KMS-11 (cell line): Measurements from ENCODE around the gene RAP1GAP2.
"Not testable (repeated sequence)": the region's sequence is repeated elsewhere in the genome, so short reads cannot be mapped to it uniquely, and the experiment has no call there.

Experiments
- H2AFZ ChIP-seq: fragments of 200-600 bp; sonication (generic); 2 replicates; pipeline ENCODE4 v1.6.1; 2016; ENCODE audit warnings: antibody characterized with exemption, mixed run types, low read depth
- H3K27ac ChIP-seq: fragments of 200-600 bp; sonication (generic); 2 replicates; pipeline ENCODE4 v1.6.1; 2016; ENCODE audit warnings: mild to moderate bottlenecking, mixed run types
- H3K27me3 ChIP-seq: fragments of 200-600 bp; sonication (generic); 2 replicates; pipeline ENCODE4 v1.6.1; 2017; ENCODE audit warnings: mild to moderate bottlenecking, low read depth, mixed run types, moderate library complexity; ENCODE audit not compliant: insufficient read depth
- H3K36me3 ChIP-seq: fragments of 200-600 bp; sonication (generic); 2 replicates; pipeline ENCODE4 v1.6.1; 2017; ENCODE audit warnings: mild to moderate bottlenecking, mixed run types; ENCODE audit not compliant: insufficient read depth
- H3K4me1 ChIP-seq: fragments of 200-600 bp; sonication (generic); 2 replicates; pipeline ENCODE4 v1.6.1; 2016; ENCODE audit warnings: mild to moderate bottlenecking, low read depth, mixed run types; ENCODE audit not compliant: poor library complexity, severe bottlenecking
- H3K4me2 ChIP-seq: fragments of 200-600 bp; sonication (generic); 2 replicates; pipeline ENCODE4 v1.7.0; 2016; ENCODE audit warnings: mild to moderate bottlenecking, mixed run types
- H3K4me3 ChIP-seq: fragments of 200-600 bp; sonication (generic); IDR thresholded peaks from 2 replicates; pipeline ENCODE4 v1.6.1; 2017; ENCODE audit warnings: low read depth, low read length, mixed read lengths; ENCODE audit not compliant: insufficient read depth
- H3K79me2 ChIP-seq: fragments of 200-600 bp; sonication (generic); 2 replicates; pipeline ENCODE4 v1.6.1; 2016; ENCODE audit warnings: low read depth, mixed run types; ENCODE audit not compliant: insufficient read depth
- H3K9ac ChIP-seq: fragments of 200-600 bp; sonication (generic); 2 replicates; pipeline ENCODE4 v1.6.1; 2016; ENCODE audit warnings: mild to moderate bottlenecking, mixed run types
- H4K20me1 ChIP-seq: fragments of 200-600 bp; sonication (generic); 2 replicates; pipeline ENCODE4 v1.6.1; 2016; ENCODE audit warnings: mild to moderate bottlenecking, mixed run types; ENCODE audit not compliant: insufficient read depth
- CTCF ChIP-seq: fragments of 200-600 bp; sonication (generic); conservative IDR thresholded peaks from 2 replicates; pipeline ENCODE4 v1.6.1; 2017; ENCODE audit warnings: low read depth, mild to moderate bottlenecking, antibody characterized with exemption, low read length, moderate library complexity, mixed read lengths

The RAP1GAP2 gene

GRCh38 chr17:2779545-2779944 lies 16.7 kb upstream of the RAP1GAP2 start:
- Histone ChIP-seq H3K27me3 (peaks cover 21% of the 10 kb centered on the region; the same call in 1 of the 2 replicates), H4K20me1 (no peaks in the 10 kb centered on the region), H3K36me3 (no peaks in the 10 kb centered on the region), H3K4me2 (no peak overlapping the region), H3K79me2 (no peaks in the 10 kb centered on the region), H3K9ac (no peak overlapping the region), H2AFZ (no peak overlapping the region), H3K4me1 (no peaks in the 10 kb centered on the region), H3K27ac (no peak overlapping the region), H3K4me3 (no peak overlapping the region)
- no peak for TF ChIP-seq CTCF

- no peak overlapping the region for H2AFZ ChIP-seq
- H3K27me3 ChIP-seq: peaks cover 18% of the 10 kb centered on the region; the same call in 1 of the 2 replicates
- H3K36me3 ChIP-seq: no peaks in the 10 kb centered on the region
- no peak for TF ChIP-seq CTCF
- no peak overlapping the region for H3K4me3 ChIP-seq
- H3K4me1 ChIP-seq: no peaks in the 10 kb centered on the region
- no peak overlapping the region for H3K4me2 ChIP-seq
- no peaks in the 10 kb centered on the region for H4K20me1 ChIP-seq
- H3K9ac ChIP-seq: no peak overlapping the region
- no peak overlapping the region for H3K27ac ChIP-seq
- no peaks in the 10 kb centered on the region for H3K79me2 ChIP-seq
Measured at GRCh38 chr17:2780256-2780655, 16.0 kb upstream of the RAP1GAP2 start.

GRCh38 chr17:2780931-2781454 lies 15.2 kb upstream of the RAP1GAP2 start:
- H3K4me1 ChIP-seq: no peaks in the 10 kb centered on the region
- H3K27me3 ChIP-seq: peaks cover 14% of the 10 kb centered on the region; the same call in 1 of the 2 replicates
- TF ChIP-seq CTCF: no peak
- no peaks in the 10 kb centered on the region for H3K79me2 ChIP-seq
- H4K20me1 ChIP-seq: no peaks in the 10 kb centered on the region
- H3K27ac ChIP-seq: no peak overlapping the region
- H2AFZ ChIP-seq: no peak overlapping the region
- H3K4me2 ChIP-seq: no peak overlapping the region
- no peak overlapping the region for H3K4me3 ChIP-seq
- H3K36me3 ChIP-seq: no peaks in the 10 kb centered on the region
- H3K9ac ChIP-seq: no peak overlapping the region

GRCh38 chr17:2781598-2781997 lies 14.6 kb upstream of the RAP1GAP2 start:
- not testable (repeated sequence) for H4K20me1 ChIP-seq, H2AFZ ChIP-seq, H3K9ac ChIP-seq, H3K4me2 ChIP-seq, H3K36me3 ChIP-seq, H3K4me3 ChIP-seq, H3K4me1 ChIP-seq, H3K27ac ChIP-seq, H3K79me2 ChIP-seq
- H3K27me3 ChIP-seq: peaks cover 14% of the 10 kb centered on the region; the same call in 1 of the 2 replicates

- Histone ChIP-seq H3K9ac (no peak overlapping the region), H3K27ac (no peak overlapping the region), H2AFZ (no peak overlapping the region), H3K79me2 (no peaks in the 10 kb centered on the region), H3K4me3 (no peak overlapping the region), H4K20me1 (no peaks in the 10 kb centered on the region), H3K27me3 (peaks cover 14% of the 10 kb centered on the region; the same call in 1 of the 2 replicates), H3K36me3 (no peaks in the 10 kb centered on the region), H3K4me1 (no peaks in the 10 kb centered on the region), H3K4me2 (no peak overlapping the region)
- TF ChIP-seq CTCF: no peak
Measured at GRCh38 chr17:2782055-2782454, 14.2 kb upstream of the RAP1GAP2 start.
